ENCODE measurements around the gene CBFA2T3.
"Not testable (repeated sequence)": the region's sequence is repeated elsewhere in the genome, so short reads cannot be mapped to it uniquely, and the experiment has no call there.

Gene CBFA2T3

DNA sequence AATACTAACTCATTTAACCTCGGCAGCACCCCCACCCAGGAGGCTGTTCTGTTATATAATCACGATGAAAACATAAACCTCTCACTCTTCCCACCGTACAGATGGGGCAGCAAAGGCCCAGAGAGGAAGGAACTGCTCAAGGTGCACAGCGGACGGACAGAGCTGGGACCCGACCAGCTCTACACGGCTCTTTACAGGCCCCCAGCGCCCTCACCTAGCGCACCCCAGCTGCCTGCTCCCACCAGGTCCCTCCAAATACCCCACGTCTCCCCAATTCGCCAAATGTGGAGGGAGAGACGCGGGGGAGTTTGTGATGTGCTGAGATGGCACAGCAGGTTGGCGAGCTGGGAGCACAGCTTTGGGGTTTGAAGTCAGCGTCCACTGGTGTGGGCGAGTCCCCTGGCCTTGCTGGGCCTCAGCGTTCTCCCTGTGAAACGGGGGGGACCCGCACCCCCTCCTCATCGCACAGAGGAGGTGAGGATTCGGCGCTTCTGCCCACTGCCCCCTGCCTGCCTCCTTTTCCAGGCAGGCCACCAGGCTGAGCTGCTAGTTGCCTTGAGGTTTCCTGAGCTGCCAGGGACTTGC, 54.1 kb downstream of the CBFA2T3 start:
- Histone ChIP-seq H3K27me3 (ENCODE audit: control insufficient read depth, insufficient read depth, low read length) (no peaks in the 10 kb centered on the region), H3K4me1 (ENCODE audit: control insufficient read depth, insufficient read depth, low read length) (peaks cover 23% of the 10 kb centered on the region), H3K9ac (ENCODE audit: low read depth, low read length) (no peak overlapping the region), H3K4me3 (ENCODE audit: low read depth, low read length) (no peak overlapping the region), H3K27ac (ENCODE audit: low read depth, low read length) (no peak overlapping the region), H3K36me3 (ENCODE audit: control insufficient read depth, insufficient read depth, low read length) (no peaks in the 10 kb centered on the region), H3K9me3 (ENCODE audit: control insufficient read depth, insufficient read depth, low read length) (no peaks in the 10 kb centered on the region)

DNA sequence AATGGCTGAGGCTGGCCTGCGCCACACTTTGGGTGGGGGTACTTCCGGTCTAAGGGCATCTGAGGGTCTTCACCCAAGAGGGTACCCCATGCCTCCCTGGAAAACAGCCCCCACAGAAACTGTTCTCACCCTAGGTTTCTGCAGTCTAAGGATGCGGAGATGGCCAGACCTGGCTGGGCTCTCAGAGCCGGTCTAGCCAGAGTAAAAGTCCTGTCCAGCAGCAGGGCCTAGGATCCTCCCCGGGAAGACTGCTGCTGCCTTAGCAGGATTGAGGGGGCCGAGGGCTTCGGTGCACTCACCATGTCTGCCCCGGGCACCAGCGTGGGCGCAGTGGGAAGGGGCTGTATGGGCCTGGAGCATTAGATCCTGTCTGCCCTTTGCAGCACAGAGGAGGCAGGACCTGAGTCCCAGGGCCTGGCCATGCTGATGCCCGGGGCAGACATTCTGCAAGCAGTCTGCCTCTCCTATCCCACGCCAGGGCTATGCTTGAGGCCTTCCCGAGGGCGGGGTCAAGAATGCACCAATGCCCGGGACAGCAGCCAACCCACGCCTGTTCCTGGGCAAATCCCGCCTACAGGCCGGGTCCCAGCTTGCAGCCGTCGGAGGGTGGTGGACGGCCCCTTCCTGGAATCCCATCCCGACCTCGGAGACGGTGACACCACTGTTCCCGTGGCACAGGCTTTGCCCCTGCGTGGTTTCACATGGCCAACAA, 54.7 kb downstream of the CBFA2T3 start:
- H3K4me3 ChIP-seq (ENCODE audit: low read depth, low read length): no peak overlapping the region
- no peaks in the 10 kb centered on the region for H3K36me3 ChIP-seq (ENCODE audit: control insufficient read depth, insufficient read depth, low read length)
- no peak overlapping the region for H3K9ac ChIP-seq (ENCODE audit: low read depth, low read length)
- H3K4me1 ChIP-seq (ENCODE audit: control insufficient read depth, insufficient read depth, low read length): peaks cover 23% of the 10 kb centered on the region
- no peak overlapping the region for H3K27ac ChIP-seq (ENCODE audit: low read depth, low read length)
- H3K27me3 ChIP-seq (ENCODE audit: control insufficient read depth, insufficient read depth, low read length): no peaks in the 10 kb centered on the region
- no peaks in the 10 kb centered on the region for H3K9me3 ChIP-seq (ENCODE audit: control insufficient read depth, insufficient read depth, low read length)

DNA sequence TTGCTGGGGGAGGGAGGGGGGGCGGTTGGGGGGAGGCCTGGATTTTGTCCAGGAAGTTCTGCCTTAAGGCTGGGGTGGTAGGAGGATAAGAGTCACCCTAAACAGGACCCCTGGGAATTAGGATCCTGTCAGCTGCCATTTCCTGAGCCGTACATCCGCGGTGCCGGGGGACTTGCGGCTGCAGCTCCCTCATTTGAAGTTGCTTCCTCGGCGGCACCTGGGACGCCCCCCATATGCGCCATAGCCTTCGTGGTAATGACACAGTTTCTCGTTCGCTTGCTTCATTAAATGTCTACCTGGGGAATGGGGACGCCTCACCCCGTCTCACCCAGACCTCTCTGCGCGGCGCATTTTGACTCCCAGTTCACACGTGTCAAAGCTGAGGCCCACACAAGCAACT, 55.4 kb downstream of the CBFA2T3 start:
- H3K4me1 ChIP-seq (ENCODE audit: control insufficient read depth, insufficient read depth, low read length): peaks cover 20% of the 10 kb centered on the region
- no peak overlapping the region for H3K9ac ChIP-seq (ENCODE audit: low read depth, low read length)
- no peak overlapping the region for H3K27ac ChIP-seq (ENCODE audit: low read depth, low read length)
- H3K4me3 ChIP-seq (ENCODE audit: low read depth, low read length): no peak overlapping the region
- H3K9me3 ChIP-seq (ENCODE audit: control insufficient read depth, insufficient read depth, low read length): no peaks in the 10 kb centered on the region
- H3K27me3 ChIP-seq (ENCODE audit: control insufficient read depth, insufficient read depth, low read length): no peaks in the 10 kb centered on the region
- H3K36me3 ChIP-seq (ENCODE audit: control insufficient read depth, insufficient read depth, low read length): no peaks in the 10 kb centered on the region

DNA sequence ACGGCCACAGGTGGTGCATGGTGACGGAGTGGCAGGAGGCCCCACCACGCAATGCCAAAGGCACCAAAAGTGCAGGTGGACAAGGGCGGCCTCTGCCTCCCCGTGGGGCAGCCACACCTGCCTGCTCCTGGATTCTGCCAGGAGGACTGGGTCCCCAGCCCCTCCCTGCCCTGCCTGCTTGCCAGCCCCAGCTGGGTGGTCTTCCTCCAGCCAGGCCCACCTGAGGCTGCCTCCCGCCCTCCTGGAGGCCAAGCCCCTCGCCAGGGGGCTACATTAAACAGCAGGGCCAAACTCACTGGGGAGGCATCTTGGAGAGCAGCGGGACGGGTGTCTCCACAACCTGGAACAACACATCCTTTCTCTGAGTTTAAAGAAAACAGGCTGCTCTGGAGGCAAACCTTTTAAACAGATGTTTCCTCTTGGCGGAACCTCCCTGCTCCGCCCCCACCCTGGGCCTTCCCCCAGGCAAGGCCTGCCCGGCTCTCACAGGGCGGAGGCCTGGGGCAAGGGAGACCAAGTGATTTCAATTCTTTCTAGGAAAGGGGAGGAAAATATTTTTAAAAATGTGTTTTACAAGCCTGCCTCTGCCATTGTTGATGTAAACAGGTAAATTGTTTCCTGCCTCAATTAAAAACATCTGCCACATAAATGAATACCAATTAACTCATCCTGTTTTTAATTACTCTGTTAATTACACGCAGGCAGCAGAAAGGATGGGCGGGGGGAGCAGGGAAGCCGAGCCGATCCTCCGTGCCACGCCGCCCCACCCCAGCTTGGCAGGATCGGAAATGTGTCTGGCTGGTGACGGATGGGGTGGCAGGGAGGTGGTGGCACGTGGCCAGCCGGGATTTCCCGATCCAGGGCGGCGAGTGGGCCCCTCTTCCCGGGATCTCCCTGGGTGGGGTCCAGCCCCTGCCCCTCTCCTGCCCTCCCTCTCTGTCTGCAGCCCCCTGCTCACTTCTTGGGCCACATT, 56.1 kb downstream of the CBFA2T3 start:
- peaks cover 13% of the 10 kb centered on the region for H3K4me1 ChIP-seq (ENCODE audit: control insufficient read depth, insufficient read depth, low read length)
- H3K36me3 ChIP-seq (ENCODE audit: control insufficient read depth, insufficient read depth, low read length): no peaks in the 10 kb centered on the region
- H3K4me3 ChIP-seq (ENCODE audit: low read depth, low read length): no peak overlapping the region
- no peak overlapping the region for H3K9ac ChIP-seq (ENCODE audit: low read depth, low read length)
- H3K9me3 ChIP-seq (ENCODE audit: control insufficient read depth, insufficient read depth, low read length): no peaks in the 10 kb centered on the region
- no peak overlapping the region for H3K27ac ChIP-seq (ENCODE audit: low read depth, low read length)
- no peaks in the 10 kb centered on the region for H3K27me3 ChIP-seq (ENCODE audit: control insufficient read depth, insufficient read depth, low read length)

DNA sequence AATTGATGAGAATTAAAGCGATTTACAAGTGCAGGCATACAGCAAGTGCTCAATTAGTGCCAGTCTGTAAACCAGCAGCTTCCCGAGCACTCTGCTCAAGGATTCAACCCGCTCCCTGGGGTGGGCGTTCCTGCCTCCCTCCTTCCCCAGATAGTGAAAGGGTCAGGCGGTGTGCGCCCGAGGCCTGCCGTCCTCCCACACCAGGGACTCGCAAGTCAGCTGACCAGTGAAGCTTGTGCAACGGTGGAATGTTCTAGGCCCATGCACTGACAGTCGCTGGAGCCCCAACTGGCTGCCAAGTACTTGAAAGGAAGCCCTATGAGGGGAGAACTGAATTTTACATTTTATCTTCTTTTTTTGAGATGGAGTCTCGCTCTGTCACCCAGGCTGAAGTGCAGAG, 57.1 kb downstream of the CBFA2T3 start:
- Histone ChIP-seq H3K36me3 (ENCODE audit: control insufficient read depth, insufficient read depth, low read length) (no peaks in the 10 kb centered on the region), H3K27me3 (ENCODE audit: control insufficient read depth, insufficient read depth, low read length) (no peaks in the 10 kb centered on the region)

DNA sequence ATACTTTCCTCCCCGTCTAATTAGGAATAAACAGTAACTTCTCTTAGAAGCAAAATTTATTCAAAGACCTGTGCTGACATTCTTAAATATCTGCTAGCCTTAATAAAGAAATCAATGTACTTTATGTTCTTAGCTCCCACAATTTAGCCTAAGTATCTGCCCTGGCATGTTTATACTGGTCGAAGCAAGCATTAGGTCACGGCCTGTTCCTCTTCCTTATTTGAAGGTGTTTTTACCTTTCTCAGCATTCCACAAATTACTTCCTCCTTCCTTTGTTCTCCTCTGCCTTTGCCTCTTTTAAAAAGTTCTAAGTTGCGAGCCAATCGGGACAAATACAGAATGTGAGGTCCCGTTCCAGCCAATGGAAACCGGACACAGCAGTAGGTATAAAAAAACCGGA, 58.1 kb downstream of the CBFA2T3 start:
- H3K4me1 ChIP-seq (ENCODE audit: control insufficient read depth, insufficient read depth, low read length): not testable (repeated sequence)

More for the DNA sequence above, 57.1 kb downstream of the CBFA2T3 start:
- Histone ChIP-seq H3K4me1 (ENCODE audit: control insufficient read depth, insufficient read depth, low read length) (peaks cover 4% of the 10 kb centered on the region; the same call in 1 of the 2 replicates), H3K9ac (ENCODE audit: low read depth, low read length) (no peak overlapping the region), H3K9me3 (ENCODE audit: control insufficient read depth, insufficient read depth, low read length) (no peaks in the 10 kb centered on the region), H3K27ac (ENCODE audit: low read depth, low read length) (no peak overlapping the region), H3K4me3 (ENCODE audit: low read depth, low read length) (no peak overlapping the region)

DNA sequence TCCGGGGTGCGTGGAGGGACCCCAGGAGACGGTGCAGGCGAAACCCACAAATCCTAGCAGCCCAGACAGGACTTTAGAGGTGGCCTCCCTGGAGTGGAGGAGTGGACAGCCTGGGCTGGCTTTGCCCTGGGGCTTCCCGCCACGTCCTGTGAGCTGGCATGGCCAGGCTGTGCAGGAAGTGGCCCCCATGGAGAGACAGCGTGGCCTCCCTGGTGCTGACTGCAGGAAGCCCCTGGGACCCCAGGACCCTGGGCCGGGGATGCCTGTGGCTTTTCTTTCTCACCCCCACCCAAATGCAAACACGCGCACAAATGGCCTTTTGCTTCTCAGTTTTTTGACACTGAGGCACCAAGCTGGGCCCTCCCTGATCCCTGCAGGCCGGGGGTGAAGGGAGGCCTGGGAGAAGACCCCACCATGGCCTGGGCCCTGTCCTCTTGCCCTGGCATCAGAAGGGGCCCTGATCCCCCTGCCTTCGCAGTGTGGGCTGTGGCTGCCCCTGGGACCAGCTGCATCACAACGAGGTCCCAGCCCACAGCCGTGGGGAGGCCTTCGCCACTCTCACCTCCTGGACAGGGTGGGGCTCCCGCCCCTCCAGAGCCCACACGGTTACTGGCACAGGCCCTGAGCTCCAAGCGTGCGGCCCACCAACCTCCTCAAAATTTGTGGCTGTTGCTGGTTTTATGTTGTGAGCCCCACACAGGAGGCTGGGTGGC, 58.9 kb downstream of the CBFA2T3 start:
- no peak overlapping the region for H3K9ac ChIP-seq (ENCODE audit: low read depth, low read length)
- H3K27ac ChIP-seq (ENCODE audit: low read depth, low read length): no peak overlapping the region
- no peaks in the 10 kb centered on the region for H3K27me3 ChIP-seq (ENCODE audit: control insufficient read depth, insufficient read depth, low read length)
- no peaks in the 10 kb centered on the region for H3K9me3 ChIP-seq (ENCODE audit: control insufficient read depth, insufficient read depth, low read length)
- H3K4me1 ChIP-seq (ENCODE audit: control insufficient read depth, insufficient read depth, low read length): no peaks in the 10 kb centered on the region
- no peaks in the 10 kb centered on the region for H3K36me3 ChIP-seq (ENCODE audit: control insufficient read depth, insufficient read depth, low read length)
- H3K4me3 ChIP-seq (ENCODE audit: low read depth, low read length): no peak overlapping the region

More for the DNA sequence above, 58.1 kb downstream of the CBFA2T3 start:
- H3K4me3 ChIP-seq (ENCODE audit: low read depth, low read length); H3K9me3 ChIP-seq (ENCODE audit: control insufficient read depth, insufficient read depth, low read length); H3K27ac ChIP-seq (ENCODE audit: low read depth, low read length); H3K36me3 ChIP-seq (ENCODE audit: control insufficient read depth, insufficient read depth, low read length); H3K9ac ChIP-seq (ENCODE audit: low read depth, low read length); H3K27me3 ChIP-seq (ENCODE audit: control insufficient read depth, insufficient read depth, low read length): not testable (repeated sequence)

DNA sequence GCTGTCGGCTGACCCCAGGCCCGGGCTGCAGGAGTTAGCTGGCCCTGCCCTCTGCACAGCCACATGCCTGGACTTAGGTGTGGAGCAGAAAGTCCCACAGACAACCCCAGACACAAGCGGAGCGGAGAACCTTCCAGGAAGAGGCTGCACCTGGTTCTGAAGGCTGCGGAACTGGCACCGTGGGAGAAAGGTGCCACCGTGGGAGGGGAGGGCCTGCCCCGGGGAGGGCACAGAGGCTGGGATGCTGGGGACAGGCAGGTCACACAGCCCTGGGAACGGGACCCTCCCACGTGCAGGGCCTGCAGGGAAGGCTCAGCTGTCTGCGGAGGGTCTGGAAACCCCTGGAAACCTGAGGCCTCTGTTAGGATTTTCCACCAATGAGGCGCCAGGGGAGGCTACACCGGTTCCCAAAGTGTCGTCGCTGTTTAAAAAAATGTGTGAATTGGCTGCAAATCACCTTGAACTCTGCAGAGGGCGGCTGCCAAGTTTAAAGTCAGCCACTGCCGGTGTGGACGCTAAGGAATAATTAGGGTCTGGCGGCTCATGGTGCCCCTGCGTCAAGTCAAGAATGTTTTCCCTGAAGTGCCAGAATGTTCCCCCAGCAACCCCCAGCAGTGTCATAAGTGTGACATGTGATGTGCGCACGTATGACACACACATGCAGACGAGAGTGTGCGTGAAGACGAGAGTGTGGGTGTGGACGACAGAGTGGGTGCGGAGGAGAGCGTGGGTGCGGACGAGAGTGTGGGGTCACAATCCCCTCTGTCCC, 59.7 kb downstream of the CBFA2T3 start:
- Histone ChIP-seq H3K4me3 (ENCODE audit: low read depth, low read length) (no peak overlapping the region), H3K9ac (ENCODE audit: low read depth, low read length) (no peak overlapping the region), H3K27ac (ENCODE audit: low read depth, low read length) (no peak overlapping the region), H3K36me3 (ENCODE audit: control insufficient read depth, insufficient read depth, low read length) (no peaks in the 10 kb centered on the region), H3K27me3 (ENCODE audit: control insufficient read depth, insufficient read depth, low read length) (no peaks in the 10 kb centered on the region), H3K4me1 (ENCODE audit: control insufficient read depth, insufficient read depth, low read length) (no peaks in the 10 kb centered on the region), H3K9me3 (ENCODE audit: control insufficient read depth, insufficient read depth, low read length) (no peaks in the 10 kb centered on the region)

DNA sequence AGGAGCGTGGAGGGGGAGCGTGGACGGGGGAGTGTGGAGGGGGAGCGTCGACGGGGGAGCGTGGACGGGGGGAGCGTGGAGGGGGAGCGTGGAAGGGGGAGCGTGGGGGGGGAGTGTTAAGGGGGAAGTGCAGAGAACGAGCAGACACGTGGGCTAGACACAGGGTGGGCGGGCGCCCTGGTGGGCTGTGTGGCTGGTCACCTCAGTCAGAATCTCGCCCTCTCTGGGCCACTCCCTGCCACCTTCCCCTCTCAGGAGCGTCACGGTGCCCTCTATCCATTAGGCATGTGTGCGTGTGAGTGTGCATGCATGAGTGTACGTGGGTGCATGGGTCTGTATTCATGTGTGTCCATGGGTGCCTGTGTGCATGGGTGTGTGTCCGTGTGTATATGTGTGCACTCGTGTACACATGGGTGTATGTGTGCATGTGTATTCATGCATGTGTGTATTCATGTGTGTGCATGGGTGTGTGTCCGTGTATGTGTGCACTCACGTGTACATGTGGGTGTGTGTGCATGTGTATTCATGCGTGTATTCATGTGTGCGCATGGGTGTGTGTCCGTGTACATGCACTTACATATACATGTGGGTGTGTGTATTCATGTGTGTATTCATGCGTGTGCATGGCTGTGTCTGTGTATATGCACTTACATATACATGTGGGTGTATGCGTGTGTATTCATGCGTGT, 61.2 kb downstream of the CBFA2T3 start:
- no peaks in the 10 kb centered on the region for H3K27me3 ChIP-seq (ENCODE audit: control insufficient read depth, insufficient read depth, low read length)
- no peaks in the 10 kb centered on the region for H3K4me1 ChIP-seq (ENCODE audit: control insufficient read depth, insufficient read depth, low read length)
- H3K9me3 ChIP-seq (ENCODE audit: control insufficient read depth, insufficient read depth, low read length): no peaks in the 10 kb centered on the region
- H3K36me3 ChIP-seq (ENCODE audit: control insufficient read depth, insufficient read depth, low read length): no peaks in the 10 kb centered on the region
- no peak overlapping the region for H3K27ac ChIP-seq (ENCODE audit: low read depth, low read length)
- H3K9ac ChIP-seq (ENCODE audit: low read depth, low read length): no peak overlapping the region
- H3K4me3 ChIP-seq (ENCODE audit: low read depth, low read length): no peak overlapping the region
